GM18951 (cell line): Measurements from ENCODE around the gene SELPLG.

Source experiments
- POLR2A ChIP-seq: IDR thresholded peaks from 4 replicates; pipeline ENCODE4 v1.6.1; 2011; ENCODE audit warnings: mild to moderate bottlenecking; ENCODE audit not compliant: insufficient read length, insufficient read depth; ENCODE audit errors: extremely low read depth
- in situ Hi-C: fragments of 300-500 bp; cut with MboI; formaldehyde crosslinking; loops from one replicate; pipeline ENCODE4 v1.12.0; 2022; ENCODE audit warnings: low sequenced_read_pairs, mixed read lengths, inconsistent platforms; ENCODE audit not compliant: unreplicated experiment

SELPLG gene

GRCh38 chr12:108625228-108625627, 8.5 kb downstream of the SELPLG start:
- TF ChIP-seq POLR2A, result no peak

GRCh38 chr12:108623577-108623976, 10.1 kb downstream of the SELPLG start:
- TF ChIP-seq POLR2A, result no peak
- in situ Hi-C loops, result no loop called here

More at GRCh38 chr12:108625228-108625627, 8.5 kb downstream of the SELPLG start:
- in situ Hi-C loops, result no loop called here

GRCh38 chr12:108622921-108623514, 10.7 kb downstream of the SELPLG start:
- in situ Hi-C loops, result no loop called here
- no peak for TF ChIP-seq POLR2A

GRCh38 chr12:108622421-108622820, 11.3 kb downstream of the SELPLG start:
- no peak for TF ChIP-seq POLR2A
- in situ Hi-C loops, result no loop called here

- in situ Hi-C loops, result no loop called here
- no peak for TF ChIP-seq POLR2A
Observed at GRCh38 chr12:108621161-108621560, 12.5 kb downstream of the SELPLG start.

- no peak for TF ChIP-seq POLR2A
- in situ Hi-C loops, result no loop called here
Observed at GRCh38 chr12:108620236-108620879, 13.3 kb downstream of the SELPLG start.

GRCh38 chr12:108619369-108620160, 14.1 kb downstream of the SELPLG start:
- in situ Hi-C loops, result loop anchor here (5.0 kb wide), 1 partner anchor 52 kb away; no protein-coding TSS in a partner anchor
- no peak for TF ChIP-seq POLR2A

- in situ Hi-C loops, result loop anchor here (5.0 kb wide), 1 partner anchor 52 kb away; no protein-coding TSS in a partner anchor
Observed at GRCh38 chr12:108618953-108619274, 14.8 kb downstream of the SELPLG start.

GRCh38 chr12:108618079-108618952, 15.4 kb downstream of the SELPLG start:
- no peak for TF ChIP-seq POLR2A
- in situ Hi-C loops, result loop anchor here (5.0 kb wide), 1 partner anchor 51 kb away; no protein-coding TSS in a partner anchor

GRCh38 chr12:108616941-108617858, 16.5 kb downstream of the SELPLG start:
- in situ Hi-C loops, result loop anchor here (5.0 kb wide), 1 partner anchor 50 kb away; no protein-coding TSS in a partner anchor
- no peak for TF ChIP-seq POLR2A

GRCh38 chr12:108616359-108616758, 17.3 kb downstream of the SELPLG start:
- in situ Hi-C loops, result loop anchor here (5.0 kb wide), 1 partner anchor 49 kb away; no protein-coding TSS in a partner anchor
- TF ChIP-seq POLR2A, result no peak

GRCh38 chr12:108615918-108616317, 17.8 kb downstream of the SELPLG start:
- in situ Hi-C loops, result loop anchor here (5.0 kb wide), 1 partner anchor 49 kb away; no protein-coding TSS in a partner anchor
- TF ChIP-seq POLR2A, result no peak
